ENCODE results near the gene CHD8.
"Not testable (repeated sequence)": the region's sequence is repeated elsewhere in the genome, so short reads cannot be mapped to it uniquely, and the experiment has no call there.

The CHD8 gene

GRCh38 chr14:21455912-21456667 is at the start of gene CHD8:
Gene CHD8, minus strand, starts transcription at chr14:21456123. Its CDS starts 24,480 bp downstream, at chr14:21431643.
- peak; percentile 99 for DNase-seq

GRCh38 chr14:21505012-21505553 is 49.2 kb upstream of the CHD8 start:
- DNase-seq: peak; percentile 32

GRCh38 chr14:21503376-21503775 is 47.5 kb upstream of the CHD8 start:
- DNase-seq: no peak

- no peak for DNase-seq
These were observed 45.6 kb upstream of the CHD8 start for GRCh38 chr14:21501568-21501967.

GRCh38 chr14:21498540-21499526 is 42.9 kb upstream of the CHD8 start:
- peak; percentile 72 for DNase-seq

GRCh38 chr14:21496453-21496852 is 40.5 kb upstream of the CHD8 start:
- DNase-seq: no peak

- DNase-seq: no peak
These were observed 39.2 kb upstream of the CHD8 start for GRCh38 chr14:21494902-21495762.

GRCh38 chr14:21486640-21487087 is 30.7 kb upstream of the CHD8 start:
- no peak for DNase-seq

- peak; percentile 99 for DNase-seq
These were observed 21.2 kb upstream of the CHD8 start, which contains the start of the genes RAB2B and TOX4 for GRCh38 chr14:21476925-21477681. Gene RAB2B, minus strand, starts transcription at chr14:21476959. Its CDS starts 87 bp downstream, at chr14:21476872. Gene TOX4, plus strand, starts transcription at chr14:21477195. Its CDS starts 84 bp downstream, at chr14:21477279.

GRCh38 chr14:21476523-21476924 is 20.6 kb upstream of the CHD8 start:
- no peak for DNase-seq

GRCh38 chr14:21475767-21476522 is 20.0 kb upstream of the CHD8 start:
- DNase-seq: no peak

GRCh38 chr14:21467616-21468015 is 11.7 kb upstream of the CHD8 start:
- no peak for DNase-seq

GRCh38 chr14:21455592-21455911 is 371 bp downstream of the CHD8 start:
- no peak for DNase-seq

- peak; percentile 53 for DNase-seq
These were observed 929 bp downstream of the CHD8 start for GRCh38 chr14:21454843-21455544.

GRCh38 chr14:21449899-21450216 is 6.1 kb downstream of the CHD8 start:
- no peak for DNase-seq

- not testable (repeated sequence) for DNase-seq
These were observed 13.3 kb downstream of the CHD8 start for GRCh38 chr14:21442657-21443056.

GRCh38 chr14:21440859-21441258 is 15.1 kb downstream of the CHD8 start:
- no peak for DNase-seq

GRCh38 chr14:21437063-21437901 is 18.6 kb downstream of the CHD8 start:
- DNase-seq: peak; percentile 99

GRCh38 chr14:21436567-21437062 is 19.3 kb downstream of the CHD8 start:
- DNase-seq: no peak
